GM12875 (cell line): Measurements from ENCODE around the gene RELL2.

Experiments
- H3K4me3 ChIP-seq: one replicate; pipeline ENCODE4 v1.5.1; 2011; ENCODE audit warnings: low read depth, low read length, control low read depth
- CTCF ChIP-seq: IDR thresholded peaks from 2 replicates; pipeline ENCODE4 v1.5.1; 2011; ENCODE audit warnings: low read depth, mild to moderate bottlenecking, control low read depth, inconsistent platforms, low read length, moderate library complexity, borderline replicate concordance; ENCODE audit not compliant: insufficient read depth

Gene RELL2

GRCh38 chr5:141685591-141685990, 48.8 kb downstream of the RELL2 start:
- H3K4me3 ChIP-seq = no peak overlapping the region
- no peak for TF ChIP-seq CTCF

- no peak for TF ChIP-seq CTCF
- H3K4me3 ChIP-seq = no peak overlapping the region
These were observed 50.0 kb downstream of the RELL2 start for GRCh38 chr5:141686648-141687416.
